ENCODE results near the gene MPRIP. TPM values are rescaled to one million over a fixed set of nuclear protein-coding genes. Genes with fewer than 3 reads are reported as not detected.
A peak's percentile ranks its signal among the peaks of the same experiment; 100 is the strongest.

MPRIP gene
- total and polyA plus RNA-seq, 2 of the 13 experiments (the other 11 are each of a cell fraction or from before 2014, with no cell fraction given): 50.2 to 52.4 TPM

- TF ChIP-seq MAX (IDR thresholded peaks at IDR 0.05): 0 out of 2 replicates have a peak, but pooled peaks have one; percentile 34
- peak; percentile 63 for TF ChIP-seq CTCF (CRISPR knock-in tag; IDR thresholded peaks at IDR 0.05)
- TF ChIP-seq ZSCAN22 (CRISPR knock-in tag; IDR thresholded peaks at IDR 0.05): no peak
- 0 out of 2 replicates have a peak, but pooled peaks have one; percentile 27 for TF ChIP-seq FOXO1 (CRISPR knock-in tag; IDR thresholded peaks at IDR 0.05)
- TF ChIP-seq CBX2 (IDR thresholded peaks at IDR 0.05; ENCODE audit: low read depth, low read length): no peak
- no peak for TF ChIP-seq CBX2 (CRISPR knock-in tag; IDR thresholded peaks at IDR 0.05; ENCODE audit: low read depth)
- TF ChIP-seq ZBTB38 (CRISPR knock-in tag; IDR thresholded peaks at IDR 0.05): peak; percentile 87
- TF ChIP-seq HMGXB4 (CRISPR knock-in tag; IDR thresholded peaks at IDR 0.05; ENCODE audit: borderline replicate concordance in 1 of 2, low read depth in 1 of 2): no peak
- peak; percentile 48; the same call in 1 of the 2 replicates for TF ChIP-seq ZMYM4 (CRISPR knock-in tag; IDR thresholded peaks at IDR 0.05)
- TF ChIP-seq PPARG (CRISPR knock-in tag; conservative IDR thresholded peaks at IDR 0.05): peak; percentile 69
- TF ChIP-seq ARID4A (CRISPR knock-in tag; IDR thresholded peaks at IDR 0.05; ENCODE audit: borderline replicate concordance): peak; percentile 41; the same call in 1 of the 2 replicates
- no peak for TF ChIP-seq ZNF704 (CRISPR knock-in tag; IDR thresholded peaks at IDR 0.05; ENCODE audit: borderline replicate concordance)
- no peak for TF ChIP-seq ZBTB1 (CRISPR knock-in tag; IDR thresholded peaks at IDR 0.05; ENCODE audit: borderline replicate concordance)
- no peak for TF ChIP-seq HNRNPH1 (optimal IDR thresholded peaks at IDR 0.05; ENCODE audit: low read depth, low read length)
- TF ChIP-seq ZNF546 (CRISPR knock-in tag; conservative IDR thresholded peaks at IDR 0.05): no peak
These were observed 147.9 kb downstream of the MPRIP start (continued) for GRCh38 chr17:17190188-17190587.
